ENCODE results near the gene ATXN7L2. TPM values are rescaled to one million over a fixed set of nuclear protein-coding genes. Genes with fewer than 3 reads are reported as not detected.

ATXN7L2 gene
- total RNA-seq, 1 experiment from 2014 or later: 17.3 TPM

- H3K27ac Mint-ChIP-seq: no peak overlapping the region
- Histone ChIP-seq H3K4me2 (ENCODE audit: insufficient read depth, insufficient read length, low read length) (no peak overlapping the region), H3K9me3 (ENCODE audit: control insufficient read depth, low read depth, low read length) (no peaks in the 10 kb centered on the region), H4K8ac (replicated peaks; ENCODE audit: insufficient read length, low read depth, low read length) (no peak overlapping the region), H3K18ac (ENCODE audit: insufficient read length, low read depth, low read length) (no peak overlapping the region), H3K56ac (ENCODE audit: insufficient read length, low read depth, low read length) (no peak overlapping the region), H3K23ac (ENCODE audit: insufficient read length, low read depth, low read length) (no peak overlapping the region), H4K5ac (ENCODE audit: insufficient read length, low read depth, low read length) (no peak overlapping the region), H3K27ac (ENCODE audit: insufficient read length, low read depth, low read length) (no peak overlapping the region), H3K14ac (ENCODE audit: insufficient read depth, low read length) (no peak overlapping the region), H3K4ac (ENCODE audit: low read depth, low read length) (no peak overlapping the region), H3K23me2 (ENCODE audit: insufficient read length, low read depth, low read length, poor library complexity, severe bottlenecking) (no peaks in the 10 kb centered on the region), H2AK5ac (ENCODE audit: insufficient read length, low read length) (no peak overlapping the region), H2AFZ (ENCODE audit: low read length) (no peak overlapping the region), H3T11ph (ENCODE audit: low read length) (no peak overlapping the region), H2BK5ac (ENCODE audit: insufficient read length, low read length) (no peak overlapping the region), H2BK20ac (ENCODE audit: low read depth, low read length, poor library complexity, severe bottlenecking) (no peak overlapping the region), H3K9ac (ENCODE audit: extremely low read depth, insufficient read length, low read length) (no peak overlapping the region), H3K27me3 (ENCODE audit: insufficient read depth, low read length) (no peaks in the 10 kb centered on the region), H2BK12ac (ENCODE audit: insufficient read length, low read depth, low read length) (no peak overlapping the region), H3K79me1 (ENCODE audit: insufficient read depth, low read depth, low read length, poor library complexity, severe bottlenecking) (no peaks in the 10 kb centered on the region), H4K20me1 (ENCODE audit: control insufficient read depth, insufficient read depth, insufficient read length) (no peaks in the 10 kb centered on the region), H3K4me1 (ENCODE audit: insufficient read depth, low read length) (no peaks in the 10 kb centered on the region; the same call in 1 of the 2 replicates), H4K91ac (ENCODE audit: insufficient read length, low read depth, low read length) (no peak overlapping the region), H2BK15ac (ENCODE audit: low read depth, low read length) (no peak overlapping the region), H3K79me2 (ENCODE audit: insufficient read depth, low read length) (no peaks in the 10 kb centered on the region), H2BK120ac (ENCODE audit: low read depth, low read length, poor library complexity, severe bottlenecking) (no peak overlapping the region)
- WGBS (ENCODE audit: extremely low coverage, insufficient read length, low lambda C conversion rate): no CpG with 5 or more reads among the region's 3 CpGs
- H3K4me3 Mint-ChIP-seq: no peak overlapping the region
- no peaks in the 10 kb centered on the region for H3K9me3 Mint-ChIP-seq
- no peak for TF ChIP-seq CTCF (conservative IDR thresholded peaks at IDR 0.05)
- DNase-seq: no peak
- peaks cover 8 to 28% of the 10 kb centered on the region in 2 experiments for H3K4me1 Mint-ChIP-seq
- no peaks in the 10 kb centered on the region; a peak in 1 of 7 replicates for H3K36me3 Mint-ChIP-seq (ENCODE audit: insufficient read depth in 1 of 3, low read depth in 3 of 3)
- H3K27me3 Mint-ChIP-seq (ENCODE audit: low read depth): peaks cover 2% of the 10 kb centered on the region
Observed at GRCh38 chr1:109541102-109541501, 57.4 kb downstream of the ATXN7L2 start.

Other genes starting within 250 kb of the ATXN7L2 start
- 26.7 and 29.2 TPM in 2 replicates for gene CELSR2, start 234.4 kb upstream of the ATXN7L2 start, total RNA-seq (2021)
- 60.3 and 63.0 TPM in 2 replicates for gene PSRC1, start 200.8 kb upstream of the ATXN7L2 start, total RNA-seq (2021)
- 0.59 and 1.1 TPM in 2 replicates for gene MYBPHL, start 176.9 kb upstream of the ATXN7L2 start, total RNA-seq (2021)
- gene SORT1, start 86.0 kb upstream of the ATXN7L2 start, total RNA-seq (2021): 41.5 and 47.9 TPM in 2 replicates
- 133 and 136 TPM in 2 replicates for gene PSMA5, start 57.5 kb upstream of the ATXN7L2 start, total RNA-seq (2021)
- 2.5 and 2.6 TPM in 2 replicates for gene SYPL2, start 17.4 kb upstream of the ATXN7L2 start, total RNA-seq (2021)
- 6.5 and 6.7 TPM in 2 replicates for gene CYB561D1, start 10.2 kb downstream of the ATXN7L2 start, total RNA-seq (2021)
- gene AMIGO1, start 25.8 kb downstream of the ATXN7L2 start, total RNA-seq (2021): 3.6 and 4.1 TPM in 2 replicates
- gene GPR61, start 56.0 kb downstream of the ATXN7L2 start, total RNA-seq (2021): 0.24 and 0.48 TPM in 2 replicates
- gene GNAI3, start 64.7 kb downstream of the ATXN7L2 start, total RNA-seq (2021): 9.8 and 9.9 TPM in 2 replicates
- 0.20 TPM in 1 of 2 replicates, not detected in the other for gene GNAT2, start 135.7 kb downstream of the ATXN7L2 start, total RNA-seq (2021)
- gene AMPD2, start 135.9 kb downstream of the ATXN7L2 start, total RNA-seq (2021): 63.0 and 65.1 TPM in 2 replicates
- 22.0 and 24.6 TPM in 2 replicates for gene GSTM4, start 172.2 kb downstream of the ATXN7L2 start, total RNA-seq (2021)
- gene GSTM2, start 184.2 kb downstream of the ATXN7L2 start, total RNA-seq (2021): 14.9 and 15.3 TPM in 2 replicates
- 19.5 and 20.7 TPM in 2 replicates for gene GSTM1, start 203.9 kb downstream of the ATXN7L2 start, total RNA-seq (2021)
- gene GSTM5, start 228.3 kb downstream of the ATXN7L2 start, total RNA-seq (2021): not detected in 2 replicates

Measured in H9 (cell line).